Stimulated activated naive CD8-positive, alpha-beta T cell treated with anti-CD3 and anti-CD28 coated beads, Interleukin-15, amount 100 ng/mL, for 72 hours (primary cell): ENCODE measurements around the gene BRPF1.
A peak's percentile ranks its signal among the peaks of the same experiment; 100 is the strongest.

Experiments used
- ATAC-seq: fragments of 150-1000 bp; cut with Tn5 transposase; 2 replicates; pipeline ENCODE4 v1.10.0; 2021; ENCODE audit warnings: mild to moderate bottlenecking, moderate library complexity
- DNase-seq, 2 donors: peaks; one replicate each; pipeline ENCODE4 v3.0.0; 2021 to 2022
- H3K27ac Mint-ChIP-seq, 2 donors: one replicate each; pipeline ENCODE4 v1.8.0; 2022; ENCODE audit warnings: mild to moderate bottlenecking in 2 of 2, mixed read lengths in 2 of 2, moderate library complexity in 2 of 2
- H3K27me3 Mint-ChIP-seq: one replicate; pipeline ENCODE4 v1.8.0; 2022; ENCODE audit warnings: mixed read lengths
- H3K4me1 Mint-ChIP-seq: one replicate; pipeline ENCODE4 v1.8.0; 2022; ENCODE audit warnings: mild to moderate bottlenecking, mixed read lengths
- H3K4me3 Mint-ChIP-seq, 2 donors: one replicate each; pipeline ENCODE4 v1.8.0; 2022; ENCODE audit warnings: mild to moderate bottlenecking in 2 of 2, mixed read lengths in 2 of 2, moderate library complexity in 1 of 2
- H3K9me3 Mint-ChIP-seq, 2 donors: one replicate each; pipeline ENCODE4 v1.8.0; 2022; ENCODE audit warnings: mixed read lengths in 2 of 2

BRPF1 gene

DNA sequence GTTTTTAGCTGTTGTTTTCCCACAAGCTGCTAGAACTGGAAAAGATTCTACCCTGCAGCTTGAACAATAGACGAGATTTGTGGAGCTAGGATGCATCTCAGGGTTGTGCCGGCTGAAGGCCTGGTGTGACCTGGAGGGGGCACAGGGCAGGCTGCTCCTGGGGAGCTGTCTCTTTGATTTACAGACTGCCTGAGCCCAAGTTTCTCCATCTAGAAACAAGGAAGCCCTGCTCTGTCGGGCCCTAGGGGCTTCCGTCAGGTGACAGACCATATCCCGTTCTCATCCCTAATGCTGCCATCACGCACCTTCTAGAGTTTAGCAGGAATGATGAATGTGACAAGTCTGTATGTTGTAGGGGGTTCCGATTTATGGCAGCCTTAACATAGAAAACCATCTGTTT, 35.8 kb upstream of the BRPF1 start:
- no peak overlapping the region for H3K27ac Mint-ChIP-seq
- H3K4me1 Mint-ChIP-seq, result no peaks in the 10 kb centered on the region
- H3K4me3 Mint-ChIP-seq, result no peak overlapping the region
- ATAC-seq (no peak), DNase-seq (no peak)
- no peaks in the 10 kb centered on the region for H3K9me3 Mint-ChIP-seq
- H3K27me3 Mint-ChIP-seq, result no peaks in the 10 kb centered on the region

DNA sequence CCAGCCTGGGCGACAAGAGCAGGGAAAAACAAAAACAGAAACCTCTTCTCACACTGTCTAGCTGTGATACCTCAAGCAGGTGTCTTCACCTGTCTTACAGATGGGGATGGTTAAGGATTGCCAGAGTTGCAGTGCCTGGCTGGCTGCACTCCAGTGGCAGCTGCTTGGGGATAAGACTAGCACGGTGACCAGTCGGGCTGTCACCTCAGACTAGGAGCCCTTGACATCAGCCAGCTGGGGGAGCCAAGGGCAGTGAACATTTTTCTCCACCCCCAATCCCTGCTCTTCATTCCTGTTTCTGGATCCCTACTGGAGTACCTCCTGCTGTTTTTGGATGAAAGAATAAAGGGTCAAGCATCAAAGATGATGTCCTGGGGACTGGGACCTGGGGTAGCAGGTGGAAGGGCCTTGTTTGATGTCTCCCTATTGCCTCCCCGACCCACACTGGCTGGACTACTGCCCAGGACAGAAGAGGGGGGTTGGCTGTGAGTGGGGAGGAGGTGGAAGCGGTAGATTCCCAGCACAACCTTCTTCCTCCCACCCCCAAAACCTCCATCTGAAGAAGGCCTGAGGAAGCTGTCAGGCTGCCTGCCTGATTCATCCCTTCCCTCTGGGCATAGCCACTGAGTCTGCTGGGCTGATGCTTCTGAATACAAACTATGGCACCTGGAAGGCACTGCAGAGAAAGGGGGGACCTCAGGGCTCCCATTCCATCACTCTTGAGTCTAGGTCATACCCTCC, 34.9 kb upstream of the BRPF1 start:
- Mint-ChIP-seq H3K9me3 (no peaks in the 10 kb centered on the region), H3K27me3 (no peaks in the 10 kb centered on the region), H3K4me1 (no peaks in the 10 kb centered on the region), H3K27ac (peak overlapping the region in 1 of 2 donors; percentile 68), H3K4me3 (no peak overlapping the region)
- DNase-seq (no peak), ATAC-seq (no peak)

DNA sequence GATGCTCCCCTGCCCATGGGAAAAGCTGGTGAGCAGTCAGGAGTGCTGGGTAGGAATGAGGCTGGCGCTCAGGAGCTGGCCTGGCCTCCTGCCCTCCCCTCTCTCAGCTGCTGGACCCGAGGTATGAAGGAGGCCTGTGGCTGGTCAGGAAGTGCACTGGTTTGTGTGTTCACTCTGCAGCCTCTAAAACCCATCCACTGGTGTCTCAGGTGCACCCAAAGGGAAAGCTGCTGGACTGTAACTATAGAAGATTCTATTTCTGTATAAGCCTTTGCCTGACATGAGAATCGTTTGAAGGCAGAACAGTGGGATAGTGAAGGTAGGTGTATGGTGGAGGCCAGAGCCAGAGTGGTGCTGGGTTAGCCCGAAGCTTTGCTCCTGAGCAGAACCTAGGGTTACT, 33.6 kb upstream of the BRPF1 start:
- Mint-ChIP-seq H3K4me1 (no peaks in the 10 kb centered on the region), H3K4me3 (no peak overlapping the region), H3K9me3 (no peaks in the 10 kb centered on the region), H3K27me3 (peaks cover 2% of the 10 kb centered on the region), H3K27ac (no peak overlapping the region)
- DNase-seq (no peak), ATAC-seq (no peak)

DNA sequence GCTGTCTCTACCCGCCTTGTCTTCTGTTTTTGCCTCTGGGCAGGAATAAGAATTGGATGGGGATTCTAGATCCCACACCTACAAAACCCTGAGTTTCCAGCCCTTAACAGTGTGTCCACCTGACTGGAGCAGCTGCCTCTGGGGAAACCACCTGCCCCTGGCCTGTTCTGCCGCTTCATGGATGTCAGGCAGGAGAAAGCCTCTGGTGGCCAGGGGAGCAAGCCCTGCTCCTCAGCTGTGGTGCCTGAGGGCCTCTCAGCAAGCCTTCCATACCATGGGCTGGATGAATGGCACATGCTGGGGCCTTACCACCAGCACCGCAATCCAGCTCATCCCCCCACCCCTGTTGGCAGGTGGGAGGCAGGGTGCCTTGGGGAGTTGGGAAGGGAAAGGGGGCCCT, 33.2 kb upstream of the BRPF1 start:
- H3K4me3 Mint-ChIP-seq, result no peak overlapping the region
- H3K9me3 Mint-ChIP-seq, result no peaks in the 10 kb centered on the region
- DNase-seq (no peak), ATAC-seq (no peak)
- no peaks in the 10 kb centered on the region for H3K4me1 Mint-ChIP-seq
- peaks cover 6% of the 10 kb centered on the region for H3K27me3 Mint-ChIP-seq
- peak overlapping the region in 1 of 2 donors; percentile 54 for H3K27ac Mint-ChIP-seq

DNA sequence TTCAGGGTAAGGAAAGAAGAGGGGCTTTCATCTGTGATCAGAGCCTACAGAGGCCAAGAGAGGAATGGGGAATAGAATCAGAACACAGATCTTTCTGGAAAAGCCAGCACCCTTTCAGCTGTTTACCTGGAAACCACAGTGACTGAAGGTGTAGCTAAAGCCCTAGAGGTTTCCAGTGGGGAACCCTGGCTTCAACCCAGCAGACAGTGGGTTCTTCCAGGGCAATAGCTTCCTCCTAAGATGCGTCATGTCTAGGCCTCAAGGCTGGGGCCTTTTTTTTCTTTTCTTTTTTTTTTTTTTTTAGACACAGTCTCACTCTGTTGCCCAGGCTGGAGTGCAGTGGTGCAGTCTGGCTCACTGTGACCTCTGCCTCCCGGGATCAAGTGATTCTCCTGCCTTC, 31.0 kb upstream of the BRPF1 start:
- no peak for DNase-seq
- H3K9me3 Mint-ChIP-seq, result no peaks in the 10 kb centered on the region
- H3K4me3 Mint-ChIP-seq, result no peak overlapping the region
- no peak overlapping the region for H3K27ac Mint-ChIP-seq
- no peak for ATAC-seq
- H3K4me1 Mint-ChIP-seq, result peaks cover 14% of the 10 kb centered on the region
- H3K27me3 Mint-ChIP-seq, result peaks cover 28% of the 10 kb centered on the region

DNA sequence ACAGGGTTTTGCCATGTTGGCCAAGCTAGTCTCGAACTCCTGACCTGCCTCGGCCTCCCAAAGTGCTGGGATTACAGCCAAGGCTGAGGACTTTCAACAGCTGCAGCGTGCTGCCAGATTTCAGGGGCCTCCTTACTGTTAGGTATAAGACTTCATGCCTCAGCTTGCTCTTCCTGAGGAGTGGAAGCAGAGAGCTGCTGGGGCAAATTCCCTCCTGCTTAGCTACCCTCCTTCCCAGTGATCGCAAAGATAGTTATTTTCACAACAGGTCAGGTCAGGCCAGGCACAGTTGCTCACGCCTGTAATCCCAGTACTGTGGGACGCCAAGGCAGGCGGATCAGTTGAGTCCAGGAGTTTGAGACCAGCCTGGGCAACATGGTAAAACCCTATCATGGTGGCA, 30.5 kb upstream of the BRPF1 start:
- peaks cover 33% of the 10 kb centered on the region for H3K27me3 Mint-ChIP-seq
- H3K9me3 Mint-ChIP-seq, result no peaks in the 10 kb centered on the region
- peaks cover 14% of the 10 kb centered on the region for H3K4me1 Mint-ChIP-seq
- no peak overlapping the region for H3K27ac Mint-ChIP-seq
- ATAC-seq, result no peak
- no peak overlapping the region for H3K4me3 Mint-ChIP-seq
- no peak for DNase-seq

DNA sequence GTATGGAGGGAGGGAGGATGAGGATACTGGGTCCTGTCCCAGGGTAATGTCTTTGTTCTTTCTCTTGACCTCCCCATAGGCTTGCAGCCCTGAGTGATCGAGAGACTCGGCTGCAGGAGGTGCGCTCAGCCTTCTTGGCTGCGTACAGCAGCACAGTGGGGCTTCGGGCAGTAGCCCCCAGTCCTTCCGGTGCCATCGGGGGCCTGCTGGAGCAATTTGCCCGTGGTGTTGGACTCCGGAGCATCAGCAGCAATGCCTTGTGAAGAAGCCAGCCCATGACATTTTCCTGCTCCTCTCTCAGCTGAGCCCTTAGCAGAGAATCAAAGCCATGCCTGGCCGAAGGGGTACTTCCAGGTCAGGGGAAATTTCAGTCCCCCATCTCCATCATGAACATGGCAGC, 29.8 kb upstream of the BRPF1 start:
- H3K4me1 Mint-ChIP-seq, result peaks cover 14% of the 10 kb centered on the region
- H3K27me3 Mint-ChIP-seq, result peaks cover 39% of the 10 kb centered on the region
- DNase-seq (no peak), ATAC-seq (no peak)
- H3K9me3 Mint-ChIP-seq, result no peaks in the 10 kb centered on the region
- H3K4me3 Mint-ChIP-seq, result no peak overlapping the region
- no peak overlapping the region for H3K27ac Mint-ChIP-seq

DNA sequence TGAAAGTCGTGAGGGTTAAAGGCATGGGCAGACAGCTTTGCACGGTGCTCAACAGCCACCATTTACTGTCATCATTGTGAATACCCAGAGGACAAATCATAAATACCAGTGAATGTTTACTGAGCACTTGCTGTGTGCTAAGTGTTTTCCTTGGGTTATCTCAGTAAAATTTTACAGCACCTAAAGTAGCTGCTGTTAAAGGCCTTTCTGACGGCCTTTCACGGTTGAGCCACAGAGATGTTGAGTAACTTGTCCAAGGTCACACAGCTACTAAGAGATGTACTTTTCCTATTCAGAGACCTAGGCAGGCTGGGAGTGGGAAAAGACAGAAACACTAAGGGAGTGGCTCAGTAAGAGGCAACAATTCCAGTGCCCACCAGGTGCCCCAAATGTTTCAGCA, 28.3 kb upstream of the BRPF1 start:
- Mint-ChIP-seq H3K4me3 (no peak overlapping the region), H3K27ac (no peak overlapping the region), H3K27me3 (peaks cover 39% of the 10 kb centered on the region), H3K9me3 (no peaks in the 10 kb centered on the region), H3K4me1 (peaks cover 14% of the 10 kb centered on the region)
- ATAC-seq, result no peak
- no peak for DNase-seq

DNA sequence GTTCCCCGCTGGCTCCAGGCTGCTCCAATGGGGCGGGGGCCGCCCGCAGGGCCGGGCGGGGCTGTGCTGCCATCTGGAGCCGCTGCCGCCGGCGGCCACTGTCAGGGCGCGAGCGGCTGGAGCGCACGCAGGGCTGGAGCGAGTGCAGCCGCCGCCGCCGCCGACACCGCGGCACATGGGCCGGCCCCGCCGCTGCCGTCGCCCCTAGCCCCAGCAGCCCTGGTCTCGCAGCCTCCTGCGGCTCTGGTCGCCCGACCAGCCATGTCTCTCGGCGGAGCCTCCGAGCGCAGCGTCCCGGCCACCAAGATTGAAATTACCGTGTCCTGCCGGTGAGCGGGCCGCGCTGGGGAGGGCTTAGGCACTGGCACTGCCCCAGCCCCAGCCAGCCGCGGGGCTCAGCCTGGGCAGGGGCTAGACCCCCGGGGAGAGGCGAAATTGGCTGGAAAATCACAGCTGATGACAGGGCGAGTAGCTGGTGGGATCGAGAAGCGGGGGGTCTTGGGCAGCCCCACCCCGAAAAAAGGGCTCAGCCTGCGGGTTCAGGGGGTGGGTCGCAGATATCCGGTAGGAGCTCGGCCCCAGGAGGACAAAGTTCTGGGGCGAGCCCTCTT, 27.7 kb upstream of the BRPF1 start, which contains the start of gene CPNE9:
CPNE9 (plus strand) TSS at position 98 of the 611 bp plus-strand sequence; CDS start at position 262, 164 bp downstream.
- Mint-ChIP-seq H3K27me3 (peaks cover 39% of the 10 kb centered on the region), H3K9me3 (no peaks in the 10 kb centered on the region), H3K4me1 (peaks cover 14% of the 10 kb centered on the region), H3K27ac (no peak within 1 kb of the TSS), H3K4me3 (peak within 1 kb of the TSS; percentile 36 to 73)
- DNase-seq (no peak), ATAC-seq (peak; percentile 24)

DNA sequence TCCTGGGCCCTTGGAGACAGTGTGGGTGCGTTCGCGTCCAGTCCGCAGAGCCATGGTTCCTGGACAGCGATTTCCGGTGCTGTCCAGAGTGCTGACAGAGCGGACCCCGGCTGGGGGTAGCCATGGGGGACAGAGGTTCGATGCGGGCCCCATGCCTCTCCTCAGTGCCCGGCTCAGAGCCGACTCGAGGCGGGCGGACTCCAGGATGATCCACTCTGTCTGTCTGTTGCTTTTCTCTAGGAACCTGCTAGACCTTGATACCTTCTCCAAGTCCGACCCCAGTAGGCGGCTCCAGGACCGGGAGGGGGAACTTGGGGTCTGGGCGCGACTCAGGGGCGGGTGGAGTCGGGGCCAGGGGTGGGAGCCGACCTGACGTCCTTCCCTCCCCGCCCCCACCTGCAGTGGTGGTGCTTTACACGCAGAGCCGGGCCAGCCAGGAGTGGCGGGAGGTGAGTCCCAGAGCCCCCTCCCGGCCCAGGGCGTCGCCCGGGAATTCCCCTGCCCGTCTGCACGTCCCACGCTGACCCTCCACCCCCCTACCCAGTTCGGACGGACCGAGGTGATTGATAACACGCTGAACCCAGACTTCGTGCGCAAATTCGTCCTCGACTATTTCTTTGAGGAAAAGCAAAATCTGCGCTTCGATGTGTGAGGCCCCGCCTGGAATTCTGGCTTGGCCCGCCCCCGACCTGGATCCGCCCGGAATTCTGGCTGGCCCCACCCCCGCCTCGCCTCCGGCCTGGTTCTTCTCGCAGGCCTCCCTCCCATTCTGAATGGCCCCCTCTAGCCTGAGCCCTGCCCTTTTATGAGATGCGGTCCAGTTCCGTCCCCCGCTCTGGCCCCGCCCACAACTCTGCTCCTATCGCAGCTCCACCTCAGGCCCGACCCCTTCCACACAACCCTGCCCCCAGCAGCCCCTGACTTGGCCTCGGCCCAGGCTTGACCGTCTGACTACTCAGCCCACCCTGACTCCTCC, 26.9 kb upstream of the BRPF1 start:
- Mint-ChIP-seq H3K4me3 (peak overlapping the region; percentile 68 to 73), H3K9me3 (no peaks in the 10 kb centered on the region), H3K27me3 (peaks cover 39% of the 10 kb centered on the region), H3K4me1 (peaks cover 14% of the 10 kb centered on the region), H3K27ac (no peak overlapping the region)
- ATAC-seq (peak; percentile 60), DNase-seq (peak; percentile 13 to 17)

DNA sequence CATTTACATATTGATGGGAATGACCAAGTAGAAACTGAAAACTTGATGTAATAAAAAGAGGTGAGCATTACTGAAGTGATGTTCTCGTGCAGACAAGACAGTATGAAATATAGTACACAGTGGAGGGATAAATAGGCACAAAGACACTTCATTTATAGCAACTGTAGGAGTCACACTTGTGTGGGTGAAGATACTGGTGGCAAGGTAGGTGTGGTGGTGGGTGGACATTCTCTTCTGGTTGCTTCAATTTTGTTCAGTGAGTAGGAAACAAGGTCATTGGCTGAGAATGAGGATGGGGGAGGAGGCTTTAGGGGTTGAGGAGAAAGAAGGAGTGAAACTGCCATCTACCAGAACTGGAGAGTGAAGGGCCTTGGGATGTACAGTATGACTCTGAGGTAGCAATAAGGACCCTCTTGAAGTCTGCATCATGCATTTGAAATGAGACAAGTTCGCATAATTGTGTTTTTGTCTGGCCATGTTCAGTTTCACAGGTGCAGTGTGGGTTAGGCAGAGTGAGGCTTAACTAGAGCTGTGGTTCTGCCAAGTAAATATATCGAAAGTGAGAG, 21.3 kb upstream of the BRPF1 start:
- H3K4me3 Mint-ChIP-seq, result no peak overlapping the region
- peaks cover 6% of the 10 kb centered on the region for H3K4me1 Mint-ChIP-seq
- peaks cover 13% of the 10 kb centered on the region for H3K27me3 Mint-ChIP-seq
- DNase-seq (no peak), ATAC-seq (peak; percentile 18)
- H3K9me3 Mint-ChIP-seq, result no peaks in the 10 kb centered on the region
- peak overlapping the region in 1 of 2 donors; percentile 3 for H3K27ac Mint-ChIP-seq

DNA sequence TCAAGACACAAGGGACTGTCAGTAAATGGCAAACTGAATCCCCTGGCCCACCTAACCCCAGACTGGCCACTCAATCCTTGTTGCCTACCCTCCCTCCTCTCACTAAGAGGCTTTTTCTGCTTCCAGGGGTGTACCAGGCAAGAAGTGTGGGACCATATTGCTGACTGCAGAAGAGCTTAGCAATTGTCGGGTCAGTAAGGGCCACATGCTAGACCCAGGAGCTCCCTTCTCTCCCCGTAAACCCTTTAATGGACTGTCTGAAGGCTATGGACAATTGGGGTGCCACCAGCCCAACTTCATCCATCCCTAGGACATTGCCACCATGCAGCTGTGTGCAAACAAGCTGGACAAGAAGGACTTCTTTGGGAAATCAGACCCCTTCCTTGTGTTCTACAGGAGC, 19.1 kb upstream of the BRPF1 start:
- Mint-ChIP-seq H3K27ac (no peak overlapping the region), H3K9me3 (no peaks in the 10 kb centered on the region), H3K27me3 (no peaks in the 10 kb centered on the region), H3K4me1 (peaks cover 11% of the 10 kb centered on the region), H3K4me3 (no peak overlapping the region)
- DNase-seq (no peak), ATAC-seq (no peak)

DNA sequence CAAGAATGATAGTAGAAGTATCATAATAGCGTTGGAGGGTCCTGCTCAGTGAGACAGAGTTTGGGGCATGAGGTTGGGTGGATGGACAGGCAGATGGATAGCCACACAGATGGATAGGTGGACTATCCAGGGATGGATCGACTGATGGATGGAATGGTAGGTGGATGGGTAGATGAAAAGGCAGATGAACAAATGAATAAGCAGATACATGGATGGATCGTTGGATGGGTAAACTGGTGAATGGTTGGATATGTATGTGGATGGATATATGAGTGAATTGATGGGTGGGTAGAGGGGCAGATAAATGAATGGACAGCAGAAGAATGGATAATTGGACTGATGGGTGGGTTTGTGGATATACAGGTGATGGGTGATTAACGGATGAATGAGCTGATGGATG, 18.4 kb upstream of the BRPF1 start:
- Mint-ChIP-seq H3K9me3 (no peaks in the 10 kb centered on the region), H3K27me3 (no peaks in the 10 kb centered on the region), H3K4me3 (no peak overlapping the region), H3K27ac (no peak overlapping the region), H3K4me1 (peaks cover 11% of the 10 kb centered on the region)
- ATAC-seq, result no peak
- DNase-seq, result no peak

DNA sequence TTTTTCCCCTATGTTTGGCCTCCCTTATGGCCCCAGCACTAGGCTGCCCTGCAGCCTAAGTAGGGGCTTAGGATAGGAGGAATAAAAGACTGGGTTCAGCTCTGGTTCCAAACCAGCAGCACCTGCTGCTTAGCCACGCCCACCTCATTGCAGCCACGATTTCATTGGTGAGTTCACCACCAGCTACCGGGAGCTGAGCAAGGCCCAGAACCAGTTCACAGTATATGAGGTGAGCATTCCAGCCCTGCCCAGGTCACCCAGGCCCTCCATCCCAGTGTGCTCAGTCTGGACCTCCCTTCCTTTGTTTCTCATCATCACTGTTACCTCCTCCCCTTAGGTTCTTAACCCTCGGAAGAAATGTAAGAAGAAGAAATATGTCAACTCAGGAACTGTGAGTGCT, 16.4 kb upstream of the BRPF1 start:
- H3K4me3 Mint-ChIP-seq, result no peak overlapping the region
- peaks cover 9% of the 10 kb centered on the region for H3K4me1 Mint-ChIP-seq
- H3K9me3 Mint-ChIP-seq, result no peaks in the 10 kb centered on the region
- ATAC-seq, result no peak
- no peak overlapping the region for H3K27ac Mint-ChIP-seq
- no peak for DNase-seq
- H3K27me3 Mint-ChIP-seq, result no peaks in the 10 kb centered on the region

DNA sequence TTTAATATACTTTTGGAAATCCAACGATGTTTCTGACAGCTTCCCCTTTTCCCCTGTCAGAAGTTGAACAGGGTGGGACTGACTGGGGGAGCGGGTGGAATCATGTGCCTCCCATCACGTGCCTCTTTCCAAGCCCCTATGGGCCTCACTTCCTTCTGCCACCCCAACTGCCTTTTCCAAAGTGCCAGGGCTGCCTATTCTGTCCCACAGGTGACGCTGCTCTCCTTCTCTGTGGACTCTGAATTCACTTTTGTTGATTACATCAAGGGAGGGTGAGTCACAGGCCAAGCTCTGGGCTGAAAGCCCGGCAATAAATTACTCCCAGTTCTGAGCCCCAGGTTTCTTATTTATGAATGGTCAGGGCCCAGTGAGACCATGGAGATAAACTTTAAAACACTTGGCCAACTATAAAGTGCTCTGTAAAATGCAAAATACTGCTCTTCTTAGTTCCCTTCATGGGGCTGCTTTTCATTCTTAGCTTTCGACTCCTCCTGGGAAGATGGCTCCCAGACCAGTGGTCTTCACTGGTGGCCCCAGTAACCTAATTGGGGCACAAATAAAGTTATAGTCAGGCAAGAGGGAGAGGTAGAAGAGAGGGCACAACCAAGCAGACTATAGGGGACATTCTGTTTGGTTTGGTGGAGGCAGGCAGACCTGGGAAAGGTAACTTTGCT, 15.6 kb upstream of the BRPF1 start:
- Mint-ChIP-seq H3K9me3 (no peaks in the 10 kb centered on the region), H3K27me3 (no peaks in the 10 kb centered on the region), H3K4me3 (no peak overlapping the region), H3K4me1 (peaks cover 6% of the 10 kb centered on the region), H3K27ac (no peak overlapping the region)
- DNase-seq (peak in 1 of 2 donors; percentile 49), ATAC-seq (peak; percentile 86)
